B cell (primary cell): ENCODE measurements around the gene CTDP1. TPM values are rescaled to one million over a fixed set of nuclear protein-coding genes. Genes with fewer than 3 reads are reported as not detected.

Experiments
- ATAC-seq: fragments of 200-7000 bp; cut with Tn5 transposase; one replicate; pipeline ENCODE4 v1.10.0; 2021; ENCODE audit warnings: low read depth, mild to moderate bottlenecking, moderate number of reproducible peaks, moderate library complexity
- CTCF ChIA-PET: fragments of 350-600 bp; sonication (Branson Sonifier 250); formaldehyde crosslinking; loops from one replicate; lab custom pipeline; 2021; ENCODE audit warnings: antibody characterized with exemption, inconsistent platforms; lab: Charles Lee
- POLR2A ChIA-PET: fragments of 350-600 bp; sonication (Branson Sonifier 250); formaldehyde crosslinking; loops from one replicate; lab custom pipeline; 2021; ENCODE audit warnings: antibody characterized with exemption; lab: Charles Lee
- DNase-seq: peaks from one replicate; pipeline ENCODE4 v3.0.0; 2013
- H2AFZ ChIP-seq: 2 replicates; pipeline ENCODE4 v1.6.1; 2012; ENCODE audit warnings: mild to moderate bottlenecking, low read depth, low read length; ENCODE audit not compliant: insufficient read depth, poor library complexity, severe bottlenecking
- H3K27ac ChIP-seq, 2 donors: 1 replicate in 1 of 2; 2 replicates in 1 of 2; pipeline ENCODE4 v1.5.1; 2012 to 2013; ENCODE audit warnings: low read length in 2 of 2, mild to moderate bottlenecking in 2 of 2, moderate library complexity in 1 of 2
- H3K27me3 ChIP-seq, 4 experiments: fragments of 200-600 bp in 1 of 4; sonication (generic) in 1 of 4; replicated peaks in 1 of 4; 1 replicate in 2 of 4; 2 replicates in 2 of 4; pipeline versions ENCODE4 v1.6.1 to v1.7.0; 2013 to 2016; ENCODE audit warnings: low read length in 3 of 4, mild to moderate bottlenecking in 2 of 4, mixed read lengths in 1 of 4, moderate library complexity in 1 of 4; ENCODE audit not compliant: insufficient read depth in 4 of 4, control insufficient read depth in 3 of 4; ENCODE audit errors: control extremely low read depth in 1 of 4
- H3K36me3 ChIP-seq, 2 experiments: replicated peaks in 1 of 2; 1 replicate in 1 of 2; 2 replicates in 1 of 2; pipeline versions ENCODE4 v1.6.1 to v1.7.1; 2013; ENCODE audit warnings: low read length in 1 of 2; ENCODE audit not compliant: insufficient read depth in 2 of 2, control insufficient read depth in 1 of 2; ENCODE audit errors: control extremely low read depth in 1 of 2, extremely low read depth in 1 of 2
- H3K4me1 ChIP-seq, 2 donors: fragments of 200-600 bp in 1 of 2; sonication (generic) in 1 of 2; 1 replicate in 1 of 2; 2 replicates in 1 of 2; pipeline versions ENCODE4 v1.5.1 to v1.6.1; 2013 to 2017; ENCODE audit warnings: low read length in 2 of 2; ENCODE audit not compliant: control insufficient read depth in 2 of 2, insufficient read depth in 2 of 2
- H3K4me2 ChIP-seq: replicated peaks from 2 replicates; pipeline ENCODE3; 2012; ENCODE audit warnings: mild to moderate bottlenecking, low read depth, low read length; ENCODE audit not compliant: poor library complexity, severe bottlenecking
- H3K4me3 ChIP-seq, 5 experiments: fragments of 200-600 bp in 1 of 5; sonication (generic) in 1 of 5; 1 replicate in 3 of 5; 2 replicates in 2 of 5; pipeline versions ENCODE4 v1.5.1 to v1.7.0; 2011 to 2016; ENCODE audit warnings: low read length in 4 of 5, mild to moderate bottlenecking in 4 of 5, low read depth in 2 of 5, control low read depth in 1 of 5, moderate library complexity in 1 of 5; ENCODE audit not compliant: insufficient read depth in 1 of 5; ENCODE audit errors: control extremely low read depth in 1 of 5, extremely low read depth in 1 of 5
- H3K79me2 ChIP-seq: fragments of 200-600 bp; sonication (generic); one replicate; pipeline ENCODE4 v1.6.0; 2016; ENCODE audit warnings: low read length; ENCODE audit not compliant: control insufficient read depth, insufficient read depth
- H3K9ac ChIP-seq: fragments of 200-600 bp; sonication (generic); 2 replicates; pipeline ENCODE4 v1.6.1; 2017; ENCODE audit warnings: mild to moderate bottlenecking, low read length, moderate library complexity
- H3K9me3 ChIP-seq, 3 donors: one replicate each; pipeline versions ENCODE4 v1.6.1 to v1.7.1; 2013; ENCODE audit warnings: low read length in 2 of 3; ENCODE audit not compliant: control insufficient read depth in 2 of 3, insufficient read depth in 1 of 3; ENCODE audit errors: control extremely low read depth in 1 of 3
- H4K20me1 ChIP-seq: 2 replicates; pipeline ENCODE4 v1.6.0; 2012; ENCODE audit warnings: mild to moderate bottlenecking, low read length; ENCODE audit not compliant: insufficient read depth, control insufficient read depth, poor library complexity, severe bottlenecking
- H3K27ac Mint-ChIP-seq: one replicate; pipeline ENCODE4 v1.8.0; 2021; ENCODE audit warnings: mixed read lengths
- H3K27me3 Mint-ChIP-seq: one replicate; pipeline ENCODE4 v1.8.0; 2021; ENCODE audit warnings: mixed read lengths
- H3K4me1 Mint-ChIP-seq: one replicate; pipeline ENCODE4 v1.8.0; 2021; ENCODE audit warnings: mixed read lengths
- H3K4me3 Mint-ChIP-seq: one replicate; pipeline ENCODE4 v1.8.0; 2021; ENCODE audit warnings: mixed read lengths
- H3K9me3 Mint-ChIP-seq: one replicate; pipeline ENCODE4 v1.8.0; 2022; ENCODE audit warnings: mixed read lengths; ENCODE audit not compliant: insufficient read depth
- EZH2 ChIP-seq: IDR thresholded peaks from 2 replicates; pipeline ENCODE4 v1.6.1; 2012; ENCODE audit warnings: borderline replicate concordance, low read depth, mild to moderate bottlenecking, moderate library complexity, low read length; ENCODE audit not compliant: insufficient read depth, poor library complexity, severe bottlenecking
- WGBS: methylation state at CpG from one replicate; pipeline ENCODE4 v1.1.5; 2013; ENCODE audit warnings: missing lambda C conversion rate; ENCODE audit not compliant: insufficient coverage; 5-methylcytosine and 5-hydroxymethylcytosine counted together
- intact Hi-C: fragments of 100-400 bp; cut with micrococcal nuclease; formaldehyde crosslinking; loops from one replicate; pipeline ENCODE4 v1.10.0; 2022
- polyA plus RNA-seq: library from polyadenylated mRNA; depleted of rRNA; stranded (reverse); fragments of >200 nt; gene quantifications from 2 replicates; pipeline ENCODE4 v1.2.3, GENCODE V29; 2012
- total RNA-seq, 2 donors: library from RNA; stranded (reverse); fragments of 120-200 nt in 1 of 2; gene quantifications; 1 replicate in 1 of 2; 2 replicates in 1 of 2; pipeline versions ENCODE4 v1.2.3 to v1.2.4, GENCODE V29; 2013 to 2022
- TF ChIP-seq, protein P1 (sequence below): fragments of 200-600 bp; IDR thresholded peaks from one replicate; pipeline ENCODE4 v1.8.0; 2022; ENCODE audit warnings: antibody characterized with exemption, mild to moderate bottlenecking

The CTDP1 gene
- total and polyA plus RNA-seq, 2 donors (not counting 1 experiment from before 2014, with no cell fraction given): 14.3 to 33.3 TPM

DNA sequence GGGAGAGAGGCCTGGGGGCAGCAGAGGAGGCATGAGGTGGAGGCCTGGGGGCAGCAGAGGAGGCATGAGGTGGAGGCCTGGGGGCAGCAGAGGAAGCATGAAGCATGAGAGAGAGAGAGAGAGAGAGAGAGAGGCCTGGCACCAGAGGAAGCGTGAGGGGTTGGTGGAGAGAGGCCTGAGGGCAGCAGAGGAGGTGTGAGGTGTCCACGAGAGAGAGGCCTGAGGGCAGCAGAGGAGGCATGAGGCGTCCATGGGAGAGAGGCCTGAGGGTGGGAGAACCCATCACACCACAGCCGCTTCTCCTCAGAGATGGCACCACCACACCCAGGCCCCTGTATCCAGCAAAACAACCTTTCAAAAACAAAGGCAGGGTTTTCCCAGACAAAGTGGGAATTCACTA lies 62.5 kb downstream of the CTDP1 start:
- Mint-ChIP-seq H3K27me3 (no peaks in the 10 kb centered on the region), H3K9me3 (no peaks in the 10 kb centered on the region), H3K27ac (no peak overlapping the region), H3K4me3 (no peak overlapping the region), H3K4me1 (peaks cover 5% of the 10 kb centered on the region)
- Histone ChIP-seq H3K27me3 (no peaks in the 10 kb centered on the region), H3K4me1 (no peaks in the 10 kb centered on the region), H3K4me3 (no peak overlapping the region), H3K9ac (no peak overlapping the region), H3K27ac (no peak overlapping the region), H3K36me3 (peaks cover 13 to 44% of the 10 kb centered on the region in 2 experiments), H3K79me2 (no peaks in the 10 kb centered on the region), H4K20me1 (no peaks in the 10 kb centered on the region), H2AFZ (no peak overlapping the region), H3K9me3 (peaks cover 0 to 15% (median 0%) of the 10 kb centered on the region in 3 donors), H3K4me2 (no peak overlapping the region)
- WGBS: no CpG with 5 or more reads among the region's 4 CpGs
- CTCF ChIA-PET: no interaction called here
- ATAC-seq (no peak), DNase-seq (no peak)
- TF ChIP-seq, protein P1, sequence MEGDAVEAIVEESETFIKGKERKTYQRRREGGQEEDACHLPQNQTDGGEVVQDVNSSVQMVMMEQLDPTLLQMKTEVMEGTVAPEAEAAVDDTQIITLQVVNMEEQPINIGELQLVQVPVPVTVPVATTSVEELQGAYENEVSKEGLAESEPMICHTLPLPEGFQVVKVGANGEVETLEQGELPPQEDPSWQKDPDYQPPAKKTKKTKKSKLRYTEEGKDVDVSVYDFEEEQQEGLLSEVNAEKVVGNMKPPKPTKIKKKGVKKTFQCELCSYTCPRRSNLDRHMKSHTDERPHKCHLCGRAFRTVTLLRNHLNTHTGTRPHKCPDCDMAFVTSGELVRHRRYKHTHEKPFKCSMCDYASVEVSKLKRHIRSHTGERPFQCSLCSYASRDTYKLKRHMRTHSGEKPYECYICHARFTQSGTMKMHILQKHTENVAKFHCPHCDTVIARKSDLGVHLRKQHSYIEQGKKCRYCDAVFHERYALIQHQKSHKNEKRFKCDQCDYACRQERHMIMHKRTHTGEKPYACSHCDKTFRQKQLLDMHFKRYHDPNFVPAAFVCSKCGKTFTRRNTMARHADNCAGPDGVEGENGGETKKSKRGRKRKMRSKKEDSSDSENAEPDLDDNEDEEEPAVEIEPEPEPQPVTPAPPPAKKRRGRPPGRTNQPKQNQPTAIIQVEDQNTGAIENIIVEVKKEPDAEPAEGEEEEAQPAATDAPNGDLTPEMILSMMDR: no peak
- TF ChIP-seq EZH2: no peak
- POLR2A ChIA-PET: no interaction called here
- intact Hi-C loops: no loop called here

DNA sequence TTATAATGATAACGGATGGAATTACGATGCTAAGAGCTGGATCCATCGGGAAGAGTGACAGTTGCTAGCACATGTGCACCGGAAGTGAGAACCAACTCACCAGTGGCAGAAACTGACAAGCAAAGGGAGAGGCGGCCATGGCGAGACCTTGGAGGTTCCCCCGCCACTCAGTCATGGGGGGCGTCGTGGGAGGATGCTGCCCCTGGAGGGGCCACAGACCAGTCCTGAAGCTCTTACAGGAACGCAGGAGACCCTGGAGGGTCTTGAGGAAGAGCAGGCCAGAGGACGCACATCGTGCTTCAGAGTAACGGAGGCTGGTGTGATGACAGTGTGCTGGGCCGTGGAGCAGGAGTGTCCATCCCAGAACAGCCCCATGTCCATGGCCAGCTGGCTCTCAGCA lies 65.0 kb downstream of the CTDP1 start:
- no peaks in the 10 kb centered on the region for H3K27me3 ChIP-seq
- CTCF ChIA-PET: no interaction called here
- intact Hi-C loops: no loop called here
- peaks cover 11 to 44% of the 10 kb centered on the region in 2 experiments for H3K36me3 ChIP-seq
- WGBS: 96% methylated on average over 14 of the region's 14 CpGs
- POLR2A ChIA-PET: no interaction called here
- Mint-ChIP-seq H3K27ac (peak overlapping the region; percentile 47), H3K9me3 (no peaks in the 10 kb centered on the region), H3K4me3 (no peak overlapping the region), H3K27me3 (no peaks in the 10 kb centered on the region), H3K4me1 (peaks cover 5% of the 10 kb centered on the region)
- peaks cover 6% of the 10 kb centered on the region for H4K20me1 ChIP-seq
- peaks cover 0 to 19% (median 0%) of the 10 kb centered on the region in 3 donors for H3K9me3 ChIP-seq
- H3K79me2 ChIP-seq: peaks cover 3% of the 10 kb centered on the region
- no peak overlapping the region for H3K9ac ChIP-seq
- no peaks in the 10 kb centered on the region for H3K4me1 ChIP-seq
- H2AFZ ChIP-seq: no peak overlapping the region
- no peak for ATAC-seq
- H3K4me2 ChIP-seq: no peak overlapping the region
- TF ChIP-seq, protein P1: no peak
- TF ChIP-seq EZH2: no peak
- H3K27ac ChIP-seq: no peak overlapping the region
- H3K4me3 ChIP-seq: no peak overlapping the region
- DNase-seq: no peak
